HEK293T (cell line): ENCODE results near the gene SLC39A12.
"Not testable (repeated sequence)": the region's sequence is repeated elsewhere in the genome, so short reads cannot be mapped to it uniquely, and the experiment has no call there.

Experiments
- ELF4 ChIP-seq: fragments of 450-650 bp; IDR thresholded peaks from 2 replicates; pipeline ENCODE4 v1.6.1; 2017; ENCODE audit warnings: antibody characterized with exemption
- LEF1 ChIP-seq: fragments of 450-650 bp; IDR thresholded peaks from 2 replicates; pipeline ENCODE4 v1.6.1; 2017; ENCODE audit warnings: mild to moderate bottlenecking, borderline replicate concordance
- TARDBP ChIP-seq: fragments of 450-650 bp; IDR thresholded peaks from 2 replicates; pipeline ENCODE4 v1.6.1; 2016

- not testable (repeated sequence) for TF ChIP-seq LEF1, TARDBP, ELF4
Measured at GRCh38 chr10:17954372-17954771, 2.7 kb downstream of the SLC39A12 start.
